ENCODE measurements around the gene TEDC1.

TEDC1 gene

DNA sequence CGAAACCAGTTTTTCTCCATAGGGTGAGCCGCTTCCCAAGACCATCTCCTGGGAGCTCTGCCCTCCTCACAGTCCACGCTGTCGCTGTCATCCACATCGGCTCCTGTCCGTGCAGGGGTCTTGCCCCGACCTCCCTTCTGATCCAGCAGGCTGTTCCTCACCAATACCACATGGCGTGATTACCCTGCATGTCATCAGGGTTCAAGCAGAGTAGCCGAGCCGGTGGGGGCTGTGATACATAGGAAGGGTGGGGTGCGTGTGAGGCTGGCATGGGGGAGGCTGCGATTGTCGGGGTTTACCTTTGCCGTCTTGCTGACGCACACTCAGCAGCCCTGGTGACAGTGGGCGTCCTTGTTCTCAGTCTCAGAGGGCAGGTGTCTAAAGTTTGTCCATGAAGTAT, 17.0 kb downstream of the TEDC1 start:
- no peak overlapping the region for H3K4me3 ChIP-seq (ENCODE audit: low read depth in 1 of 2, low read length in 1 of 2)
- H3K27me3 ChIP-seq = peaks cover 73% of the 10 kb centered on the region
- TF ChIP-seq, protein P1, sequence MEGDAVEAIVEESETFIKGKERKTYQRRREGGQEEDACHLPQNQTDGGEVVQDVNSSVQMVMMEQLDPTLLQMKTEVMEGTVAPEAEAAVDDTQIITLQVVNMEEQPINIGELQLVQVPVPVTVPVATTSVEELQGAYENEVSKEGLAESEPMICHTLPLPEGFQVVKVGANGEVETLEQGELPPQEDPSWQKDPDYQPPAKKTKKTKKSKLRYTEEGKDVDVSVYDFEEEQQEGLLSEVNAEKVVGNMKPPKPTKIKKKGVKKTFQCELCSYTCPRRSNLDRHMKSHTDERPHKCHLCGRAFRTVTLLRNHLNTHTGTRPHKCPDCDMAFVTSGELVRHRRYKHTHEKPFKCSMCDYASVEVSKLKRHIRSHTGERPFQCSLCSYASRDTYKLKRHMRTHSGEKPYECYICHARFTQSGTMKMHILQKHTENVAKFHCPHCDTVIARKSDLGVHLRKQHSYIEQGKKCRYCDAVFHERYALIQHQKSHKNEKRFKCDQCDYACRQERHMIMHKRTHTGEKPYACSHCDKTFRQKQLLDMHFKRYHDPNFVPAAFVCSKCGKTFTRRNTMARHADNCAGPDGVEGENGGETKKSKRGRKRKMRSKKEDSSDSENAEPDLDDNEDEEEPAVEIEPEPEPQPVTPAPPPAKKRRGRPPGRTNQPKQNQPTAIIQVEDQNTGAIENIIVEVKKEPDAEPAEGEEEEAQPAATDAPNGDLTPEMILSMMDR (IDR thresholded peaks at IDR 0.05) = no peak
- H3K4me1 ChIP-seq (ENCODE audit: control insufficient read depth in 1 of 2, insufficient read depth in 1 of 2, low read depth in 1 of 2, low read length in 1 of 2) = no peaks in the 10 kb centered on the region
- H3K27ac ChIP-seq = no peak overlapping the region
- H3K36me3 ChIP-seq = no peaks in the 10 kb centered on the region
- H3K9me3 ChIP-seq = no peaks in the 10 kb centered on the region

DNA sequence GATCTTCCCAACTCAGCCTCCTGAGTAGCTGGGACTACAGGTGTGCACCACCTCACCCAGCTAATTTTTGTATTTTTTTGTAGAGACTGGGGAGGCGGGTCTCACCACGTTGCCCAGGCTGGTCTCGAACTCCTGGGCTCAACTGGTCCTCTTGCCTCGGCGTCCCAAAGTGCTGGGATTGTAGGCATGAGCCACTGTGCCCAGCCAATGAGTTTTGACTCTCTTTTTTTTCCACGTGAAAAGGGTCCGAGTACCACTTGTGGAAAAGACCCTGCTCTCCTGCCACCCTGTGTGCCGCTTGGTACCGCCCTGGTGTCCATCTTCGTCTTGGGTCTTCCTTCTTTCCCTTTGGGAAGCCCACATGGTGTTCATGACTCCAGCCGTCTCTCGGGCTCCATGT, 17.6 kb downstream of the TEDC1 start:
- Histone ChIP-seq H3K27me3 (peaks cover 74% of the 10 kb centered on the region), H3K4me3 (ENCODE audit: low read depth in 1 of 2, low read length in 1 of 2) (no peak overlapping the region), H3K4me1 (ENCODE audit: control insufficient read depth in 1 of 2, insufficient read depth in 1 of 2, low read depth in 1 of 2, low read length in 1 of 2) (no peaks in the 10 kb centered on the region), H3K36me3 (no peaks in the 10 kb centered on the region), H3K27ac (no peak overlapping the region), H3K9me3 (no peaks in the 10 kb centered on the region)
- TF ChIP-seq, protein P1 (IDR thresholded peaks at IDR 0.05) = no peak

DNA sequence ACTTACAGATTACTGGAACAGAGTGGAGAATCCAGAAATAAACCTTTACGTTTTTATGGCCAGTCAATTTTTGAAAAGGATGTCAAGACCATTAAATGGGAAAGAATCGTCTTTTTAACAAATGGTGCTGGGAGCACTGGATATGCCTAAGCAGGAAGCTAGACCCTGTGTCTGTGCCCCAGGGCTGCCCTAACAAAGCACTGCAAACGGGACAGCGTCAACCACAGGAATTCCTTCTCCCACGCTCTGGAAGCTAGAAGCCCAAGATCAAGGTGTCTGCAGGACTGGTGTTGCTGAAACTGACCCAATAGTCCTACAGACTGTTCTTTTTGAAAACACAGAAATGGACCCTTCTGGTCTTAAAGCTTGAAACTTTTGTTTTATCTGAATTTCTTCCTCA, 26.1 kb downstream of the TEDC1 start:
- Histone ChIP-seq H3K4me1 (ENCODE audit: control insufficient read depth in 1 of 2, insufficient read depth in 1 of 2, low read depth in 1 of 2, low read length in 1 of 2) (no peaks in the 10 kb centered on the region), H3K9me3 (no peaks in the 10 kb centered on the region), H3K27me3 (peaks cover 56% of the 10 kb centered on the region), H3K27ac (no peak overlapping the region), H3K4me3 (ENCODE audit: low read depth in 1 of 2, low read length in 1 of 2) (no peak overlapping the region), H3K36me3 (no peaks in the 10 kb centered on the region)
- TF ChIP-seq, protein P1 (IDR thresholded peaks at IDR 0.05) = no peak

DNA sequence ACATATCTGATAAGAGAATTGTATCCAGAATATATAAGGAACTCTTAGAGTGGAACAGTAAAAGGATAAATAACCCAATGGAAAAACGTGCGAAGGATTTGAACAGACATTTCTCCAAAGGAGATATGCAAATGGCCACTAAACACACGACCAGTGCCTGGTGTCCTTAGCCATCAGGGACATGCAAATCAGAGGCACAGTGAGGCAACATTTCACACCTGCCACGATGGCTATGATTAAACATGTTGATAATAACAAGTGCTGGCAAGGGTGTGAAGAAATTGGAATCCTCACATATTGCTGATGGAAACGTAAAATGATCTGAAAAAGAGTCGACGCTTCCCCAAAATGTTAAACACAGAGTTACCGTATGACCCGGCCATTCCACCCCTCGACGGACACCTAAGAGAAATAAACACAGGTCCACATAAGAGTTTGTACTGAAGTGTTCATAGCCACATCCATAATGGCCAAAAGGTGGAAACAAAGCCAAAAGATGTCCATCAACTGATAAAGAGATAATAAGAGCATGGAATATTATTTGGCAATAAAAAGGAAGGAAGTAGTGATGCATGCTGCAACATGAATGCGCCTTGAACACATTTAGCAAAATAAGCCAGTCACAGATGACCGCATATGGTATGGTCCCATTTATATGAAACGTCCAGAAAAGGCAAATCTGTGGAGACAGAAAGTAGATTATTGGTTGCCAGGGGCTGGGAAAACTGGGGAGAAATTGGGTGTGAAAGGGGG, 29.1 kb downstream of the TEDC1 start:
- Histone ChIP-seq H3K9me3 (no peaks in the 10 kb centered on the region), H3K4me1 (ENCODE audit: control insufficient read depth in 1 of 2, insufficient read depth in 1 of 2, low read depth in 1 of 2, low read length in 1 of 2) (no peaks in the 10 kb centered on the region), H3K36me3 (no peaks in the 10 kb centered on the region), H3K27me3 (peaks cover 71% of the 10 kb centered on the region), H3K27ac (no peak overlapping the region), H3K4me3 (ENCODE audit: low read depth in 1 of 2, low read length in 1 of 2) (no peak overlapping the region)
- TF ChIP-seq, protein P1 (IDR thresholded peaks at IDR 0.05) = no peak

DNA sequence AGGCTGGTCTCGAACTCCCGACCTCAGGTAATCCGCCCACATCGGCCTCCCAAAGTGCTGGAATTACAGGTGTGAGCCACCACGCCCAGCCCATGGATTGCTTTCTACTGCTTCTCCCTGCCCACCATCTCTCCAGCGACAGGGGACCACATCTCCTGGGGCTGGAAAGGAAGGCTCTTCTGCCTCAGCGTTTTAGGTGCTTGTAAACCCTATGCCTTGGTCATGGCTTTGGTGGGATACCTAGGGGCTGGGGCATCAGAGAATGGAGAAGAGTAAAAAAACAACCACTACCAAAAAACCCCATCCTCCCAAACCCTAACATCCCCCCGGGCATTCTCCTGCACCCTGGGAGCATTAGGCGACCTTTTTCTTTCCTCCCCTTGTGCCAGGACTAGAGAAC, 34.3 kb downstream of the TEDC1 start:
- no peak overlapping the region for H3K4me3 ChIP-seq (ENCODE audit: low read depth in 1 of 2, low read length in 1 of 2)
- no peak overlapping the region for H3K27ac ChIP-seq
- TF ChIP-seq, protein P1 (IDR thresholded peaks at IDR 0.05) = no peak
- no peaks in the 10 kb centered on the region for H3K9me3 ChIP-seq
- H3K27me3 ChIP-seq = peaks cover 89% of the 10 kb centered on the region
- H3K36me3 ChIP-seq = no peaks in the 10 kb centered on the region
- peaks cover 13 to 25% of the 10 kb centered on the region in 2 experiments for H3K4me1 ChIP-seq (ENCODE audit: control insufficient read depth in 1 of 2, insufficient read depth in 1 of 2, low read depth in 1 of 2, low read length in 1 of 2)
